H1 (cell line): Measurements from ENCODE around the gene TBC1D22A. TPM values are rescaled to one million over a fixed set of nuclear protein-coding genes. Genes with fewer than 3 reads are reported as not detected.

Source experiments
- CTCF ChIA-PET: fragments of 300-600 bp; sonication (Branson Sonifier 250); formaldehyde crosslinking; loops from one replicate; lab custom pipeline; 2021; ENCODE audit not compliant: partially characterized antibody; lab: Charles Lee
- POLR2A ChIA-PET: fragments of 300-600 bp; sonication (Branson Sonifier 250); formaldehyde crosslinking; loops from one replicate; lab custom pipeline; 2021; ENCODE audit warnings: inconsistent platforms; ENCODE audit not compliant: partially characterized antibody; lab: Charles Lee
- DNase-seq, 2 experiments: peaks; one replicate each; pipeline versions ENCODE4 v3.0.0 to v3.0.0-alpha.2; 2010 to 2022; ENCODE audit warnings: low spot score in 2 of 2, low read depth in 1 of 2, mixed read lengths in 1 of 2
- FAIRE-seq: peaks from 2 replicates; lab custom pipeline; 2011; peaks lifted over from hg19 to GRCh38; lab: Jason Lieb, UNC
- H2AFZ ChIP-seq: 2 replicates; pipeline ENCODE4 v1.8.1; 2012; ENCODE audit warnings: low read length, inconsistent platforms
- H2AK5ac ChIP-seq: 2 replicates; pipeline ENCODE4 v1.6.1; 2013; ENCODE audit warnings: low read depth, low read length
- H2BK120ac ChIP-seq: replicated peaks from 2 replicates; pipeline ENCODE3; 2013; ENCODE audit warnings: low read depth, low read length, inconsistent platforms
- H2BK12ac ChIP-seq: 2 replicates; pipeline ENCODE4 v1.6.1; 2013; ENCODE audit warnings: low read depth, low read length
- H2BK15ac ChIP-seq: 2 replicates; pipeline ENCODE4 v1.6.1; 2013; ENCODE audit warnings: low read length
- H2BK20ac ChIP-seq: 2 replicates; pipeline ENCODE4 v1.6.1; 2013; ENCODE audit warnings: low read length
- H2BK5ac ChIP-seq: 2 replicates; pipeline ENCODE4 v1.6.1; 2013; ENCODE audit warnings: low read depth, low read length
- H3K14ac ChIP-seq: 2 replicates; pipeline ENCODE4 v1.6.1; 2013; ENCODE audit warnings: inconsistent platforms; ENCODE audit not compliant: insufficient read length
- H3K18ac ChIP-seq: 2 replicates; pipeline ENCODE4 v1.6.1; 2013; ENCODE audit warnings: low read length; ENCODE audit errors: extremely low read depth
- H3K23ac ChIP-seq: 2 replicates; pipeline ENCODE4 v1.6.1; 2013; ENCODE audit warnings: inconsistent platforms; ENCODE audit not compliant: insufficient read length
- H3K23me2 ChIP-seq: 2 replicates; pipeline ENCODE4 v1.6.1; 2013; ENCODE audit warnings: low read depth, low read length
- H3K27ac ChIP-seq: 2 replicates; pipeline ENCODE4 v1.6.1; 2011; ENCODE audit warnings: low read depth, low read length, inconsistent platforms
- H3K27me3 ChIP-seq, 4 experiments: replicated peaks in 1 of 4; 1 replicate in 1 of 4; 2 replicates in 3 of 4; pipeline versions ENCODE4 v1.6.1 to v1.8.1; 2011 to 2013; ENCODE audit warnings: low read length in 3 of 4, mild to moderate bottlenecking in 3 of 4, inconsistent platforms in 2 of 4, mixed read lengths in 2 of 4, moderate library complexity in 1 of 4; ENCODE audit not compliant: control insufficient read depth in 3 of 4, insufficient read depth in 3 of 4; ENCODE audit errors: extremely low read depth in 1 of 4
- H3K36me3 ChIP-seq, 4 experiments: 2 replicates each; pipeline versions ENCODE4 v1.6.1 to v1.8.1; 2011 to 2013; ENCODE audit warnings: mild to moderate bottlenecking in 4 of 4, low read length in 3 of 4, moderate library complexity in 2 of 4, control low read depth in 1 of 4, inconsistent platforms in 1 of 4; ENCODE audit not compliant: insufficient read depth in 4 of 4, control insufficient read depth in 2 of 4
- H3K4ac ChIP-seq: replicated peaks from 2 replicates; pipeline ENCODE3; 2013; ENCODE audit warnings: low read length, low read depth, mixed read lengths, inconsistent platforms; ENCODE audit not compliant: insufficient read length
- H3K4me1 ChIP-seq, 4 experiments: replicated peaks in 1 of 4; 1 replicate in 1 of 4; 2 replicates in 3 of 4; pipeline versions ENCODE4 v1.6.1 to v1.8.1; 2011 to 2013; ENCODE audit warnings: low read length in 3 of 4, inconsistent platforms in 2 of 4, mixed read lengths in 1 of 4; ENCODE audit not compliant: insufficient read depth in 4 of 4, control insufficient read depth in 3 of 4
- H3K4me2 ChIP-seq, 2 experiments: 2 replicates each; pipeline versions ENCODE4 v1.6.1 to v1.8.1; 2011 to 2013; ENCODE audit warnings: low read depth in 2 of 2, low read length in 2 of 2, control low read depth in 1 of 2, inconsistent platforms in 1 of 2, mild to moderate bottlenecking in 1 of 2; ENCODE audit not compliant: insufficient read depth in 1 of 2
- H3K4me3 ChIP-seq, 4 experiments: fragments of 200-600, 300-600 bp in 1 of 4; sonication (generic), shearing (Covaris generic), sonication (Bioruptor Twin) in 1 of 4; 2 replicates each; pipeline versions ENCODE4 v1.5.1 to v1.8.1; 2011 to 2016; ENCODE audit warnings: low read length in 4 of 4, low read depth in 3 of 4, control low read depth in 2 of 4, inconsistent platforms in 2 of 4, mild to moderate bottlenecking in 2 of 4, mixed read lengths in 1 of 4, moderate library complexity in 1 of 4; ENCODE audit not compliant: insufficient read depth in 2 of 4; ENCODE audit errors: extremely low read depth in 1 of 4
- H3K56ac ChIP-seq: replicated peaks from 2 replicates; pipeline ENCODE3; 2013; ENCODE audit warnings: low read depth, mild to moderate bottlenecking, mixed read lengths, low read length, inconsistent platforms; ENCODE audit not compliant: insufficient read length
- H3K79me1 ChIP-seq: 2 replicates; pipeline ENCODE4 v1.6.1; 2013; ENCODE audit warnings: low read depth, low read length, control low read depth
- H3K79me2 ChIP-seq, 2 experiments: 2 replicates each; pipeline versions ENCODE4 v1.6.1 to v1.8.1; 2012 to 2013; ENCODE audit warnings: low read length in 2 of 2, mild to moderate bottlenecking in 2 of 2, inconsistent platforms in 1 of 2; ENCODE audit not compliant: insufficient read depth in 2 of 2, control insufficient read depth in 1 of 2
- H3K9ac ChIP-seq, 4 experiments: replicated peaks in 1 of 4; 1 replicate in 1 of 4; 2 replicates in 3 of 4; pipeline versions ENCODE4 v1.6.1 to v1.8.1; 2011 to 2013; ENCODE audit warnings: low read depth in 3 of 4, low read length in 3 of 4, control low read depth in 2 of 4, mild to moderate bottlenecking in 2 of 4, moderate library complexity in 2 of 4, inconsistent platforms in 1 of 4; ENCODE audit errors: extremely low read depth in 1 of 4
- H3K9me3 ChIP-seq, 2 experiments: 2 replicates each; pipeline versions ENCODE4 v1.6.1 to v1.8.1; 2012 to 2013; ENCODE audit warnings: mild to moderate bottlenecking in 2 of 2, moderate library complexity in 2 of 2, control low read depth in 1 of 2, inconsistent platforms in 1 of 2, low read depth in 1 of 2, low read length in 1 of 2, mixed read lengths in 1 of 2; ENCODE audit not compliant: insufficient read depth in 2 of 2
- H4K20me1 ChIP-seq, 2 experiments: replicated peaks in 1 of 2; 2 replicates each; pipeline versions ENCODE3 to v1.8.1; 2011 to 2013; ENCODE audit warnings: inconsistent platforms in 2 of 2, low read length in 2 of 2, mild to moderate bottlenecking in 1 of 2; ENCODE audit not compliant: insufficient read depth in 2 of 2, control insufficient read depth in 1 of 2
- H4K5ac ChIP-seq: 2 replicates; pipeline ENCODE4 v1.6.1; 2013; ENCODE audit warnings: low read length, low read depth, mixed read lengths, inconsistent platforms; ENCODE audit not compliant: insufficient read length
- H4K8ac ChIP-seq: 2 replicates; pipeline ENCODE4 v1.8.0; 2013; ENCODE audit warnings: mild to moderate bottlenecking, moderate library complexity, low read length, inconsistent platforms; ENCODE audit not compliant: insufficient read depth; ENCODE audit errors: extremely low read depth
- H4K91ac ChIP-seq: replicated peaks from 2 replicates; pipeline ENCODE3; 2013; ENCODE audit warnings: low read length, mixed read lengths, inconsistent platforms; ENCODE audit not compliant: insufficient read length
- CBX5 ChIP-seq: fragments of 300-800, 300-1000 bp; sonication (generic); IDR thresholded peaks from 2 replicates; pipeline ENCODE4 v1.7.1; 2016; ENCODE audit warnings: antibody characterized with exemption, low read length, low read depth
- HDAC6 ChIP-seq: IDR thresholded peaks from one replicate; pipeline ENCODE4 v1.7.1; 2012; ENCODE audit warnings: low read depth, mild to moderate bottlenecking, inconsistent platforms, low read length, moderate library complexity
- MAFK ChIP-seq: IDR thresholded peaks from 2 replicates; pipeline ENCODE4 v1.6.1; 2012; ENCODE audit warnings: low read depth, mild to moderate bottlenecking, improper control_type of control experiment, low read length
- NANOG ChIP-seq: IDR thresholded peaks from 2 replicates; pipeline ENCODE4 v1.6.1; 2011; ENCODE audit warnings: low read length, low read depth, mild to moderate bottlenecking, inconsistent platforms; ENCODE audit not compliant: insufficient read depth, poor library complexity, severe bottlenecking
- POLR2A ChIP-seq, 2 experiments: IDR thresholded peaks; 1 replicate in 1 of 2; 2 replicates in 1 of 2; pipeline ENCODE4 v1.6.1; 2011; ENCODE audit warnings: low read depth in 2 of 2, low read length in 2 of 2, mild to moderate bottlenecking in 2 of 2; ENCODE audit errors: control extremely low read depth in 1 of 2
- RNF2 ChIP-seq: fragments of 200-900, 300-1000 bp; sonication (generic); IDR thresholded peaks from 2 replicates; pipeline ENCODE4 v1.7.1; 2016; ENCODE audit warnings: borderline replicate concordance, low read depth, mild to moderate bottlenecking, antibody characterized with exemption, low read length; ENCODE audit not compliant: poor library complexity, severe bottlenecking; ENCODE audit errors: missing control alignments
- SIRT6 ChIP-seq: IDR thresholded peaks from one replicate; pipeline ENCODE4 v1.7.1; 2012; ENCODE audit warnings: low read length, inconsistent platforms
- SIX5 ChIP-seq: IDR thresholded peaks from 2 replicates; pipeline ENCODE4 v1.6.1; 2011; ENCODE audit warnings: mild to moderate bottlenecking, low read depth, low read length
- SUZ12 ChIP-seq: fragments of 200-600 bp; sonication (generic); IDR thresholded peaks from 2 replicates; pipeline ENCODE4 v1.6.1; 2012; ENCODE audit warnings: mild to moderate bottlenecking, inconsistent platforms, low read length, moderate library complexity, mixed read lengths
- TBP ChIP-seq: IDR thresholded peaks from 2 replicates; pipeline ENCODE4 v1.6.1; 2011; ENCODE audit warnings: low read depth, low read length, improper control_type of control experiment
- WGBS, 2 experiments: shearing (Covaris generic) in 1 of 2; methylation state at CpG; one replicate each; pipeline versions ENCODE4 v1.1.6 to v1.1.7; 2013 to 2015; ENCODE audit warnings: low lambda C conversion rate in 2 of 2, mixed read lengths in 2 of 2, inconsistent platforms in 1 of 2, low coverage in 1 of 2, missing lambda C conversion rate in 1 of 2; ENCODE audit not compliant: insufficient replicate concordance in 2 of 2, insufficient coverage in 1 of 2, insufficient read length in 1 of 2; ENCODE audit errors: extremely low coverage in 1 of 2, missing lambda C conversion rate in 1 of 2; 5-methylcytosine and 5-hydroxymethylcytosine counted together
- polyA plus RNA-seq, 7 experiments: library from polyadenylated mRNA; depleted of rRNA in 3 of 7; stranded (reverse) in 5 of 7; unstranded in 2 of 7; fragments of >200 nt in 5 of 7; fragments of 200-250 nt in 2 of 7; gene quantifications; 1 replicate in 5 of 7; 2 replicates in 1 of 7; 4 replicates in 1 of 7; pipeline versions ENCODE4 v1.2.1 to v1.2.3, GENCODE V29; 2011 to 2013; ENCODE audit warnings: missing spikeins in 2 of 7, mixed read lengths in 2 of 7
- total RNA-seq: library from RNA; stranded (reverse); fragmentation: NEBNext Ultra II Directional; extraction: Animal tissue kit (Norgen Biotek cat#: 25700); gene quantifications from 2 replicates; pipeline ENCODE4 v1.2.1, GENCODE V29; 2021
- TF ChIP-seq, protein P1 (sequence below): IDR thresholded peaks from 2 replicates; pipeline ENCODE4 v1.6.1; 2011; ENCODE audit warnings: low read length, improper control_type of control experiment

The TBC1D22A gene
- total and polyA plus RNA-seq, 2 of the 8 experiments (the other 6 are each of a cell fraction or from before 2014, with no cell fraction given) = 11.9 to 18.4 TPM

DNA sequence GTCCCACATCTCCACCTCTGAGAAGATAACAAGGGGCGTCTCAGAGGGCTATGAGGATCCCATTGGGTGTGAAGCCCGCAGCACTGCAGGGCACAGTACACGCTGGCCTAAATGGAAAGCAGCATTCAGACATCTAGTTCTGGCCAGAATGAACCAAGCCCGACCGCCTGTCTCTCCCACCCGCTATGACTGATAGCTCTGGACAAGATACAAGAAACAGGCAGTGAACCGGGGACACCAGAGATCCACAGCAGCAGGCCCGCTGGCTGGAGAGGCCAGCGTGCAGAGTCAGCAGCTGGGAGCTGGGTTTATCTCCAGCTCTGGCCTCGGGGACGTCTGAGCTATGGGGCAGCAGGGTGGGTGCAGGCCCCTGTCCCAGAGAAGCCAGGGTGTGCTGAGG is 34.0 kb upstream of the TBC1D22A start:
- H2BK5ac ChIP-seq = no peak overlapping the region
- 92% methylated on average over 10 of the region's 11 CpGs; no CpG with 5 or more reads in 1 of the 2 experiments for WGBS, 2 experiments
- no peak for TF ChIP-seq POLR2A (IDR thresholded peaks at IDR 0.05; ENCODE audit: control extremely low read depth in 1 of 2, low read depth in 2 of 2, low read length in 2 of 2)
- TF ChIP-seq MAFK = no peak
- TF ChIP-seq SIX5 = no peak
- no peak for TF ChIP-seq CBX5
- no peak for TF ChIP-seq HDAC6
- no peak for TF ChIP-seq SUZ12
- no peak for TF ChIP-seq NANOG
- TF ChIP-seq RNF2 = no peak
- TF ChIP-seq SIRT6 = no peak
- no peak for TF ChIP-seq TBP
- TF ChIP-seq, protein P1, sequence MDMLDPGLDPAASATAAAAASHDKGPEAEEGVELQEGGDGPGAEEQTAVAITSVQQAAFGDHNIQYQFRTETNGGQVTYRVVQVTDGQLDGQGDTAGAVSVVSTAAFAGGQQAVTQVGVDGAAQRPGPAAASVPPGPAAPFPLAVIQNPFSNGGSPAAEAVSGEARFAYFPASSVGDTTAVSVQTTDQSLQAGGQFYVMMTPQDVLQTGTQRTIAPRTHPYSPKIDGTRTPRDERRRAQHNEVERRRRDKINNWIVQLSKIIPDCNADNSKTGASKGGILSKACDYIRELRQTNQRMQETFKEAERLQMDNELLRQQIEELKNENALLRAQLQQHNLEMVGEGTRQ = no peak
- TF ChIP-seq, all 59 proteins: peak for 0
- H3K56ac ChIP-seq = no peak overlapping the region
- no peak overlapping the region for H2BK20ac ChIP-seq
- H4K20me1 ChIP-seq = peaks cover 0 to 32% of the 10 kb centered on the region in 2 experiments
- no peak overlapping the region for H3K14ac ChIP-seq
- ChIA-PET POLR2A (interaction anchor here (0.7 to 2.4 kb wide), 3 partner anchors 8 to 41 kb away, joined by 3 to 11 read pairs (median 3); partner anchors contain the start of gene TBC1D22A), CTCF (interaction anchor here (0.6 kb wide), 1 partner anchor 8 kb away, joined by 3 read pairs; no protein-coding TSS in a partner anchor)
- no peaks in the 10 kb centered on the region for H3K36me3 ChIP-seq
- no peak overlapping the region for H3K4me2 ChIP-seq
- H2AK5ac ChIP-seq = no peak overlapping the region
- no peak overlapping the region for H4K91ac ChIP-seq
- no peak overlapping the region for H2BK120ac ChIP-seq
- no peak overlapping the region for H2BK15ac ChIP-seq
- H3K9me3 ChIP-seq = no peaks in the 10 kb centered on the region
- no peak overlapping the region for H3K18ac ChIP-seq
- H3K9ac ChIP-seq = no peak overlapping the region
- peak overlapping the region; percentile 65; the same call in 1 of the 2 replicates for H4K8ac ChIP-seq
- no peak overlapping the region for H3K27ac ChIP-seq
- H3K79me1 ChIP-seq = peaks cover 17% of the 10 kb centered on the region
- H3K23ac ChIP-seq = no peak overlapping the region
- H3K27me3 ChIP-seq = no peaks in the 10 kb centered on the region
- FAIRE-seq = no peak
- H3K79me2 ChIP-seq = peaks cover 0 to 30% of the 10 kb centered on the region in 2 experiments; a peak in 3 of 4 replicates
- peaks cover 0 to 11% (median 9%) of the 10 kb centered on the region in 4 experiments; a peak in 6 of 7 replicates for H3K4me1 ChIP-seq
- no peak overlapping the region for H2BK12ac ChIP-seq
- H2AFZ ChIP-seq = no peak overlapping the region
- no peaks in the 10 kb centered on the region for H3K23me2 ChIP-seq
- no peak overlapping the region for H3K4me3 ChIP-seq
- H4K5ac ChIP-seq = no peak overlapping the region
- DNase-seq = no peak
- no peak overlapping the region for H3K4ac ChIP-seq
